BLaER1 (cell line): ENCODE data around the gene FKRP.

ENCODE experiments used
- H3K27ac ChIP-seq: shearing (Covaris generic); formaldehyde crosslinking; 2 replicates; pipeline ENCODE4 v1.8.1; 2022
- H3K27me3 ChIP-seq: shearing (Covaris generic); formaldehyde crosslinking; 2 replicates; pipeline ENCODE4 v1.8.1; 2022
- H3K36me3 ChIP-seq: shearing (Covaris generic); formaldehyde crosslinking; 2 replicates; pipeline ENCODE4 v1.8.1; 2022
- H3K4me1 ChIP-seq: shearing (Covaris generic); formaldehyde crosslinking; 2 replicates; pipeline ENCODE4 v1.8.1; 2022
- H3K4me2 ChIP-seq: shearing (Covaris generic); formaldehyde crosslinking; 2 replicates; pipeline ENCODE4 v1.8.1; 2022
- H3K4me3 ChIP-seq: shearing (Covaris generic); formaldehyde crosslinking; 2 replicates; pipeline ENCODE4 v1.8.1; 2022
- H3K9ac ChIP-seq: shearing (Covaris generic); formaldehyde crosslinking; 2 replicates; pipeline ENCODE4 v1.8.1; 2022
- H3K9me3 ChIP-seq: shearing (Covaris generic); formaldehyde crosslinking; 2 replicates; pipeline ENCODE4 v1.8.1; 2022
- H4K20me1 ChIP-seq: shearing (Covaris generic); formaldehyde crosslinking; 2 replicates; pipeline ENCODE4 v1.8.1; 2022
- Cebpa-rat ChIP-seq: shearing (Covaris generic); IDR thresholded peaks from 2 replicates; pipeline ENCODE4 v1.8.1; 2022

Gene FKRP

GRCh38 chr19:46713781-46714443 lies 31.9 kb upstream of the FKRP start:
- no peak for TF ChIP-seq Cebpa-rat
- peaks cover 38% of the 10 kb centered on the region for H3K36me3 ChIP-seq
- peak overlapping the region; percentile 98 for H3K4me2 ChIP-seq
- peak overlapping the region; percentile 96 for H3K27ac ChIP-seq
- H3K4me3 ChIP-seq = peak overlapping the region; percentile 94
- H4K20me1 ChIP-seq = peaks cover 52% of the 10 kb centered on the region
- H3K4me1 ChIP-seq = peaks cover 68% of the 10 kb centered on the region
- no peaks in the 10 kb centered on the region for H3K27me3 ChIP-seq
- H3K9me3 ChIP-seq = no peaks in the 10 kb centered on the region
- peak overlapping the region; percentile 93; the same call in 1 of the 2 replicates for H3K9ac ChIP-seq

GRCh38 chr19:46714444-46715106 lies 31.3 kb upstream of the FKRP start:
- peaks cover 53% of the 10 kb centered on the region for H4K20me1 ChIP-seq
- H3K36me3 ChIP-seq = peaks cover 31% of the 10 kb centered on the region
- TF ChIP-seq Cebpa-rat = no peak
- H3K9ac ChIP-seq = peak overlapping the region; percentile 93
- H3K9me3 ChIP-seq = no peaks in the 10 kb centered on the region
- peak overlapping the region; percentile 96 for H3K27ac ChIP-seq
- no peaks in the 10 kb centered on the region for H3K27me3 ChIP-seq
- H3K4me1 ChIP-seq = peaks cover 75% of the 10 kb centered on the region
- peak overlapping the region; percentile 98 for H3K4me2 ChIP-seq
- peak overlapping the region; percentile 94 for H3K4me3 ChIP-seq

DNA sequence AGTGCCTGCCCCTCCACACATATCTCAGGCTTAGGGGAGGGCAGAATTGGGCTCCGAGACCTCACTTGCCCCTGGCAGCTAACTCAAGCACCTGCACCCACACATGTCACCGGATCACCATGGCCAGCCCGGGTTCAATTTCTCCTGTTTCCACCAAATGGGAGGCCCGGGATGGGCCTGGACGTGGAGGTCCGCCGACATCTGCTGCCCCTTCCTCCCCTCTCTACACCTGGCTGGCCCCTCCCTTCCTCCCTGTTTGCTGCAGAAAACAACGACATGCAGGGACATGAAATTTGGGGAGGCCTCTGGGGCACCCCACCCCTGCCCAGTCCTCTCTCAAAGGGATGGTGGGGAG lies 30.3 kb upstream of the FKRP start:
- Histone ChIP-seq H3K4me2 (peak overlapping the region; percentile 98), H3K36me3 (peaks cover 32% of the 10 kb centered on the region), H3K9ac (peak overlapping the region; percentile 93), H4K20me1 (peaks cover 45% of the 10 kb centered on the region), H3K4me1 (peaks cover 77% of the 10 kb centered on the region), H3K27me3 (no peaks in the 10 kb centered on the region), H3K27ac (peak overlapping the region; percentile 96), H3K9me3 (no peaks in the 10 kb centered on the region), H3K4me3 (peak overlapping the region; percentile 94)
- no peak for TF ChIP-seq Cebpa-rat

DNA sequence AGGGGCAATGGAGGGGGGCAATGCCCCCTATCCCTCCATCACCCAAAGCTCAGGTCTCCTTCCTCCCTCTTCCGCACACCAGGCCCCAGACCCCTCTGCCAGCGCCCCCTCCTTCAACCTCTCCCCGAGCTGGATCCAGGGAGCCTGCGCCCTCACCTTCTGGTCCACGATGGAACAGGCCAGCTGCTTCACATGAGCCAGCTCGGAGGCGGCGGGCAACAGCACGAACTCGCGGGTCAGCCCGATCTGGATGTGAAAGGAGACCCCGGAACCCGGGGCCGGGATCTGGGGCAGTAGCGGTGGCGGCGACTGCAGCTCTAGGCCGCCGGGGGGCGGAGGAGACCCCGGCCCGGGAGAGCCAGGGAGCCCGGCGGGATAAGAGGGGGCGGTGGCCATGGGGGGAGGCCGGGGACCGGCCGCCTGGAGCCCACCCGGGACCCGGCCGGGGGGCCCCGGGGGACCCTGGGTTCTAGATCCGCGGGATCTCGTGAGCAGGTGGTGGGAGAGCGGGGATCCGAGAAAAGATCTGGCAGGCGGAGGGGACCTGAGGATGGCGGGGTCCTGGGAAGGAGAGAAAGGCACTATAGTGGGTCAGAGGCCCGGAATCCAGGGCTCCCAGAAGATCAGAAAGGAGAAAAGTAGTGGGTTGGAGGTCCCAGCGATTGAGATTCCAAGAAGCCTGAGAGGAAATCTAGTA lies 29.7 kb upstream of the FKRP start:
- Histone ChIP-seq H3K4me3 (peak overlapping the region; percentile 94), H3K4me2 (peak overlapping the region; percentile 98), H3K4me1 (peaks cover 77% of the 10 kb centered on the region), H3K9ac (peak overlapping the region; percentile 93), H3K9me3 (no peaks in the 10 kb centered on the region), H3K27ac (peak overlapping the region; percentile 96), H3K27me3 (no peaks in the 10 kb centered on the region), H3K36me3 (peaks cover 33% of the 10 kb centered on the region), H4K20me1 (peaks cover 45% of the 10 kb centered on the region)
- no peak for TF ChIP-seq Cebpa-rat

DNA sequence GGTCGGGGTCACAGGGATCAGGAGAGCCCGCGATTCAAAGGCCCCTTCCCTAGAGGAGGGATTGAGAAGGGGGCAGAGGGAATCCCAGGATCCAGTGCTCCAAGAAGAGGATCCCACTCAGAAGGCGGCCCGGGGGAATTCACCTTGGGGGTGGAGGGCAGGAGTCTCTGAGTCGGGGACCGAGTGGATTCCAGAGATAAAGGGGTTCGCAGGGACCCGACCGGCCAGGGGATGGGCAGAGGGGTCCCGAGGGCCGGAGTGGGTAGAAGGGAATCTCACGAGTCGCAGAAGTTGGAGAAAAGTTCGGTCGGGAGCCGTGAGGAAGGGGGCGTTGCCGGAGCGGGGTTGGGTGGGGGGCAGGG lies 29.2 kb upstream of the FKRP start:
- peaks cover 78% of the 10 kb centered on the region for H3K4me1 ChIP-seq
- H3K36me3 ChIP-seq = peaks cover 33% of the 10 kb centered on the region
- no peaks in the 10 kb centered on the region for H3K9me3 ChIP-seq
- peak overlapping the region; percentile 96 for H3K27ac ChIP-seq
- no peak for TF ChIP-seq Cebpa-rat
- peak overlapping the region; percentile 93 for H3K9ac ChIP-seq
- H3K4me3 ChIP-seq = peak overlapping the region; percentile 94
- H3K4me2 ChIP-seq = peak overlapping the region; percentile 98
- peaks cover 45% of the 10 kb centered on the region for H4K20me1 ChIP-seq
- H3K27me3 ChIP-seq = no peaks in the 10 kb centered on the region

DNA sequence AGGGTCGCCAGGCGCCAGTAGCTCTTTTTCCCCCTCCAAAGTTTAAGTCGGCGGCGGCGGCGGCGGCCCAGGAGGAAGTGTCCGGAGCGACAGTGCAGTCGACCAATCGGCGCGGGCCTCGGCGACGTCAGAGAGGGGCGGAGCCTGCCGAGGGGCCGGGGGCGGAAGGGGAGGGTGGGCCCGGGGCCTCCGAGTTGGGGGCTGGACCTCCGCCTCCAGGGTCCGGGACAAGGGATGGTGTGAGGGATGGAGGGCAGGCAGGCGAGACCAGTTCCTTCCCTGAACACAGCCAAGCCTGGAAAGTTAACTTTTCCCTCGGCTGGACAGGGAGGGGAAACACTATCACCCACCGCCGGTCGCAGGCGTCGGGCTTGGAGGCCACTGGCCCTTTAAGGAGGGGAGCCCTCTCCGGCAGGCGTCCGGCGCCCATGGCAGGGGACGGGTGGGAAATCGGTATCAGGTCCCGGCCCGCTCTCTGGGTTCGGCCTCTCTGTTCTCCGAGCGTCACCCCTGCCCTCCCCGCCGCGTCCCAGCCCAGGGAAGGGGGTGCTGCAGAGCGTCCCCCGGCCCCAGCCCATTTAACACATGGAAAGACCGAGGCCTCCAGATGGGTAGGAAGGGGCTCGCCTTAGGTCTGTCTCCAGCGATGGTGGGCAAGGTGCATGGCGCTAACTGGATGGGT lies 28.7 kb upstream of the FKRP start, which contains the start of gene PRKD2:
Gene PRKD2, minus strand, starts transcription at position 81 of the 682 bp plus-strand sequence. CDS start 744 bp downstream, outside the sequence.
- Histone ChIP-seq H3K4me1 (peaks cover 78% of the 10 kb centered on the region), H3K27ac (peak within 1 kb of the TSS; percentile 96), H3K4me2 (peak within 1 kb of the TSS; percentile 99), H3K9ac (peak within 1 kb of the TSS; percentile 93), H3K9me3 (no peaks in the 10 kb centered on the region), H3K36me3 (peaks cover 33% of the 10 kb centered on the region), H4K20me1 (peaks cover 45% of the 10 kb centered on the region), H3K27me3 (no peaks in the 10 kb centered on the region), H3K4me3 (peak within 1 kb of the TSS; percentile 94)
- TF ChIP-seq Cebpa-rat = no peak

DNA sequence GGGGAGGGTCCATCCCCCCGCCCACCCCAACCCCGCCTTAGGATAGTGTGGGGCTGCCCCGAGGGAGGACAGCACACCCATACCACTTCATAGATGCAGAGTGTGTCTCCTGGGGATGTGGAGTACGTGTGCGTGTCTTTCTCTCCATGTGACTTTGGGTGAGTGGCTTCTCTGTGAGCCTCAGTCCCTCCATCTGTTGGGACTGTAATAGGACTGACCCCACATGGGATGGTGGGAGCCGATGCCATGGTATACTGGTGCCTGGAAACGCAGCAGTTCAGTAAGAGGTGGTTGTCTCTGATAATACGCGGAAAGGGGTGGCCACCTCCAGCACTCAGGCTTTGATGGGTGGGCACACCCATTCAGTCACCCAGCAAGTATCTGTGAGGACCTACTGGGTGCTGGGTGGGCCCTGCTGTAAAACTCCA lies 28.1 kb upstream of the FKRP start:
- Histone ChIP-seq H3K4me2 (peak overlapping the region; percentile 99), H4K20me1 (peaks cover 45% of the 10 kb centered on the region), H3K4me1 (peaks cover 78% of the 10 kb centered on the region), H3K9ac (peak overlapping the region; percentile 93), H3K4me3 (peak overlapping the region; percentile 94), H3K36me3 (peaks cover 29% of the 10 kb centered on the region), H3K9me3 (no peaks in the 10 kb centered on the region), H3K27me3 (no peaks in the 10 kb centered on the region), H3K27ac (peak overlapping the region; percentile 94)
- no peak for TF ChIP-seq Cebpa-rat

GRCh38 chr19:46718157-46718933 lies 27.5 kb upstream of the FKRP start:
- H3K27ac ChIP-seq = peak overlapping the region; percentile 94

More at GRCh38 chr19:46718157-46718933, 27.5 kb upstream of the FKRP start:
- Histone ChIP-seq H3K4me2 (peak overlapping the region; percentile 99), H3K4me1 (peaks cover 78% of the 10 kb centered on the region), H3K4me3 (peak overlapping the region; percentile 94), H3K36me3 (peaks cover 31% of the 10 kb centered on the region), H4K20me1 (peaks cover 45% of the 10 kb centered on the region), H3K27me3 (no peaks in the 10 kb centered on the region), H3K9ac (peak overlapping the region; percentile 93), H3K9me3 (no peaks in the 10 kb centered on the region)
- TF ChIP-seq Cebpa-rat = no peak
